LNCaP clone FGC (cell line): Measurements from ENCODE around the gene CDHR5.

Experiments
- DNase-seq: peaks from one replicate; pipeline ENCODE4 v3.0.0-alpha.2; 2011; ENCODE audit warnings: low read depth
- H3K4me3 ChIP-seq: 2 replicates; pipeline ENCODE4 v1.5.1; 2011; ENCODE audit warnings: mild to moderate bottlenecking, low read depth, low read length, control low read depth
- TF ChIP-seq, protein P1 (sequence below): IDR thresholded peaks from 2 replicates; pipeline ENCODE4 v1.5.1; 2012; ENCODE audit warnings: mild to moderate bottlenecking; ENCODE audit not compliant: control insufficient read depth, insufficient read depth; ENCODE audit errors: extremely low read depth

The CDHR5 gene

DNA sequence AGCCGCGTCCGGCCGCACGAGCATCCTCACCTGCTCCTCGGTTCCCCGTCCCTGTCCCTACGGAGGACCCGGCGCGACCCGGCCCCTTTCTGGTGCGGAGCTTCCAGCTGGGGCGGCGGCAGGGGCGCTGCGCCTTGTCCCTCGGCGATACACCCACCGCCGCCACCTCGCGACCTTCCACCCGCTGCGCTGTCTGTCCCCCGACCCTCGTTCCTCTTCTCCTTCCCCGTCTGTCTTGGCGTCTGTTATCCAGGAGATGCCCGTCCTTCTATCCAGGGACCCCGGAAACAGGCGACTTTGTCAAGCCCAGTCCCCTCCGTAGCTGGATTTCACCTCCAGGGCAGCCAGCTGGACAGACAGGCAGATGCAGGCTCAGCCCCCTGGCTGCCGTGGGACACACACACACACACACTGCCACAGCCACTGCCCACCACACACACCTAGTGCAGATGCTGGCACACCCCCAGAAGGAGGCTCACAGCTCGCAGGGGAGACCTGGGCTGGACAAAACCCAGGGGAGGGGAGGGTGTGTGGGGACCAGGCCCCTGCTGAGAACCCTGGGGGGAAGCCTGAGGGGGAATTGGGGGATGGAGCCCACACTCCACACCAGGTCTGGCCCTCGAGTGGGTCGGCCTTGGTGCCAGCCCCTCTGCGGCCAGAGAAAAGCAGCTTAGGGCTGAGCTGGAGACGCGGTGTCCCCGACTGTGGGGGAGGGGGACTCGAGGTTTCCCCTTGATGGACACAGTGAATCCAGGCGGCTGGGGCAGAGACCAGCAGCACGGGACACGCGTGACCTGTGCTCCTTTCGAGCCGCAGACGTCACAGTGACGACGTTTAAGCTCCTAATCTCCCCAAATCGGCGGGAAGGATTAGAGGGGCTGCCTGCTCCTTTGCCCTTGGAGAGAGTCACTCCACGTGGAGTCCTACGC, 13.1 kb upstream of the CDHR5 start:
- TF ChIP-seq, protein P1, sequence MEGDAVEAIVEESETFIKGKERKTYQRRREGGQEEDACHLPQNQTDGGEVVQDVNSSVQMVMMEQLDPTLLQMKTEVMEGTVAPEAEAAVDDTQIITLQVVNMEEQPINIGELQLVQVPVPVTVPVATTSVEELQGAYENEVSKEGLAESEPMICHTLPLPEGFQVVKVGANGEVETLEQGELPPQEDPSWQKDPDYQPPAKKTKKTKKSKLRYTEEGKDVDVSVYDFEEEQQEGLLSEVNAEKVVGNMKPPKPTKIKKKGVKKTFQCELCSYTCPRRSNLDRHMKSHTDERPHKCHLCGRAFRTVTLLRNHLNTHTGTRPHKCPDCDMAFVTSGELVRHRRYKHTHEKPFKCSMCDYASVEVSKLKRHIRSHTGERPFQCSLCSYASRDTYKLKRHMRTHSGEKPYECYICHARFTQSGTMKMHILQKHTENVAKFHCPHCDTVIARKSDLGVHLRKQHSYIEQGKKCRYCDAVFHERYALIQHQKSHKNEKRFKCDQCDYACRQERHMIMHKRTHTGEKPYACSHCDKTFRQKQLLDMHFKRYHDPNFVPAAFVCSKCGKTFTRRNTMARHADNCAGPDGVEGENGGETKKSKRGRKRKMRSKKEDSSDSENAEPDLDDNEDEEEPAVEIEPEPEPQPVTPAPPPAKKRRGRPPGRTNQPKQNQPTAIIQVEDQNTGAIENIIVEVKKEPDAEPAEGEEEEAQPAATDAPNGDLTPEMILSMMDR, result no peak
- no peak for DNase-seq
- H3K4me3 ChIP-seq, result no peak overlapping the region

DNA sequence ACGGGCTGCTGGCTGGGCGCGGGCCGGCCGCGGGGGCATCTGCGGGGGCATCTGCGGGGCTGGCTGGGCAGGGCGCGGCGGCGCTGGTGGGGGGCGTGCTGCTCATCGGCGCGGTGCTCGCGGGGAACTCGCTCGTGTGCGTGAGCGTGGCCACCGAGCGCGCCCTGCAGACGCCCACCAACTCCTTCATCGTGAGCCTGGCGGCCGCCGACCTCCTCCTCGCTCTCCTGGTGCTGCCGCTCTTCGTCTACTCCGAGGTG, 12.5 kb upstream of the CDHR5 start:
- DNase-seq, result no peak
- TF ChIP-seq, protein P1, result no peak
- H3K4me3 ChIP-seq, result no peak overlapping the region

DNA sequence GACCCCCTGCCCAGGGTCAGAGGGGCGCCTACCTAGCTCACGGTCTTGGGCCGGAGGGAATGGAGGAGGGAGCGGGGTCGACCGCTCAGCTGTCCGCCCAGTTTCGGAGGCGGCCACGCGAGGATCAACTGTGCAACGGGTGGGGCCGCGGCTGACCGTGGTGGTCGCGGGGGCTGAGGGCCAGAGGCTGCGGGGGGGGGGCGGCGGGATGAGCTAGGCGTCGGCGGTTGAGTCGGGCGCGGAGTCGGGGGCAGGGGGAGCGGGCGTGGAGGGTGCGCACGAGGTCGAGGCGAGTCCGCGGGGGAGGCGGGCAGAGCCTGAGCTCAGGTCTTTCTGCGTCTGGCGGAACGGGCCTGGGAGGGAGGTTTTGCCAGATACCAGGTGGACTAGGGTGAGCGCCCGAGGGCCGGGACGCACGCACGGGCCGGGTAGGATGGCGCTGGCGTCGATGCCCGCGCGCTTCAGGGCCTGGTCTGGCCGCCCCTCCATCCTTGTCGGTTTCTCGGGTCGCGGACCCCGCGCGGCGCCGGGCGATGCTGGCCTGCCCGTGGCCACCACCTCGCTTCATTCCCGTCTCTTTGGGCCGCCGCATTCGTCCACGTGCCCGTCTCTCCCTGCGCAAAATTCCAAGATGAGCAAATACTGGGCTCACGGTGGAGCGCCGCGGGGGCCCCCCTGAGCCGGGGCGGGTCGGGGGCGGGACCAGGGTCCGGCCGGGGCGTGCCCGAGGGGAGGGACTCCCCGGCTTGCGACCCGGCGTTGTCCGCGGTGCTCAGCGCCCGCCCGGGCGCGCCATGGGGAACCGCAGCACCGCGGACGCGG, 12.0 kb upstream of the CDHR5 start, which contains the start of gene DRD4:
DRD4 (plus strand) TSS at position 759 of the 822 bp plus-strand sequence; CDS start at position 795, 36 bp downstream.
- no peak for DNase-seq
- H3K4me3 ChIP-seq, result no peak within 1 kb of the TSS
- TF ChIP-seq, protein P1, result no peak

DNA sequence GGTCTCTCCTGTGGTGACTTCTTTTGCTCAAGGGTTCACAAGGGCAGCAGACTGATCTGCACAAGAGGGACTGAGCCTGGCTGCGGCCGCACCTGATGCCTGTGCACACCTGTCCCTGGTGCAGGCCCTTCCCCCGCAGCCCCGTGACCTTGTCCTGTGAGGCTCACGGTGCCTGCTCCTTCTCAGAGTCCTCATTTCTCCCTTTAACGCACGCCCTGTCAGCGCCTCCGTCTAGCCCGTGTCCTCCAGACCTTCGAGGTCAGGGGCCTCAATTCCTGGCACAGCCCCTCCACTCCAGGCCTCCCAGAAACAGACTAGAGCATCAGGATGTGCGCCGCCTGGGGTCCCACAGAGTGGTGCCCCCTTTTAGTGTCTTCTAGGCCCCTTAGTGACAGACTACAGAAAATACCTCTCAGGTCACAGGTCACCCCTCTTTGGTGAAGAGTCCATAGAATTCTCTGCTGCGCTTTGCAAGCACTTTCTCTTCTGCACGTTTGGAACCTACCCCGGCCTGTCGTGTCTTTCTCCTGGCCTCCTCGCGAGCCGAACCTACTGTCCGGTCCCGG, 11.3 kb upstream of the CDHR5 start:
- TF ChIP-seq, protein P1, result no peak
- H3K4me3 ChIP-seq, result no peak overlapping the region
- no peak for DNase-seq

DNA sequence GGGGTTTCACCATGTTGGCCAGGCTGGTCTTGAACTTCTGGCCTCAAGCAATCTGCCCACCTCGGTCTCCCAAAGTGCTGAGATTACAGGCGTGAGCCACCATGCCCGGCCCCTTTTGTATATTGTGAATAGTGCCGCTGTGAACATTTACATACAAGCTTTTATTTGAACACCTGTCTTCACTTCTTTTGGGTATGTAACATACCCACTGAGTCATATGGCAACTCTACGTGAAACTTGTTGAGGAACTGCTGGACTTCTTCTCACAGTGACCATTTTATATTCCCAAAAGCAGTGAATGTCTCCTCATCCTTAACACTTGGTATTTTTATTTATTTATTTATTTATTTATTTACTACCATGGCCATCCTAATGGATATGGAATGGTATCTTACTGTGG, 6.1 kb upstream of the CDHR5 start:
- TF ChIP-seq, protein P1, result no peak
- H3K4me3 ChIP-seq, result no peak overlapping the region
- DNase-seq, result no peak

DNA sequence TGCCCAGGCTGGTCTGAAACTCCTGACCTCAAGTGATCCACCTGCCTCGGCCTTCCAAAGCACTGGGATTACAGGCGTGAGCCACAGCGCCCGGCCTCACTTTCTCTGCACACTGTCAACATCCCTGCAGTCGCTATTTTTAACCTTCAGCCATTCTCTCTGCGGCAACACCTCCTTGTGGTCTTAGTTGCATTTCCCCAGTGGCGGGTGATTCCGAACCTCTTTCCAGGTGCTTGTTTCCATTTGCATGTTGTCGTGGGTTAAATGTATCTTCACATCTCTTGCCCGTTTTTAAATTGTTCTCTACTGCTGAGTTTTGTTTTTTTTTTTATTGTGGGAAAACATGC, 4.5 kb upstream of the CDHR5 start:
- DNase-seq, result no peak
- no peak overlapping the region for H3K4me3 ChIP-seq
- TF ChIP-seq, protein P1, result no peak
